Measurements from ENCODE around the gene MRE11. TPM values are rescaled to one million over a fixed set of nuclear protein-coding genes. Genes with fewer than 3 reads are reported as not detected.
"Not testable (repeated sequence)": the region's sequence is repeated elsewhere in the genome, so short reads cannot be mapped to it uniquely, and the experiment has no call there.

Gene MRE11
- total RNA-seq, 1 donor from 2014 or later: 17.4 TPM

DNA sequence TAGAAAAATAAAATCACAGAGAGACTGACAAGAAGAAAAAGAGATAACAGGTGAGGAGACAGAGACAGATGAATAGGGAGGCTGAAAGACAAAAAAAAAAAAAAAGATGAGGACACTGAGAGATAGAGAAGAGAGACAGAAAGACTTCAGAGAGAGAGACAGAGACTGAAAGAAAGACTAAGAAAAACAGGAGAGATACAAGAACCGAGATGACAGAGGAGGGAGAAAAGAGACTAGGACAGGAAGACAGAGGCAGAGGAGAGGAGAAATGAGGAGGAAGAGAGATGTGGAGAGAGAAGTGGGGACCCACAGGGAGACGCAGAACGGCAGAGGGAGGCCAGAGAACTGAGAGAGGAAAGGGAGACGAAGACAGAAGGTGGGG, 93.2 kb downstream of the MRE11 start:
- TF ChIP-seq, protein P1, sequence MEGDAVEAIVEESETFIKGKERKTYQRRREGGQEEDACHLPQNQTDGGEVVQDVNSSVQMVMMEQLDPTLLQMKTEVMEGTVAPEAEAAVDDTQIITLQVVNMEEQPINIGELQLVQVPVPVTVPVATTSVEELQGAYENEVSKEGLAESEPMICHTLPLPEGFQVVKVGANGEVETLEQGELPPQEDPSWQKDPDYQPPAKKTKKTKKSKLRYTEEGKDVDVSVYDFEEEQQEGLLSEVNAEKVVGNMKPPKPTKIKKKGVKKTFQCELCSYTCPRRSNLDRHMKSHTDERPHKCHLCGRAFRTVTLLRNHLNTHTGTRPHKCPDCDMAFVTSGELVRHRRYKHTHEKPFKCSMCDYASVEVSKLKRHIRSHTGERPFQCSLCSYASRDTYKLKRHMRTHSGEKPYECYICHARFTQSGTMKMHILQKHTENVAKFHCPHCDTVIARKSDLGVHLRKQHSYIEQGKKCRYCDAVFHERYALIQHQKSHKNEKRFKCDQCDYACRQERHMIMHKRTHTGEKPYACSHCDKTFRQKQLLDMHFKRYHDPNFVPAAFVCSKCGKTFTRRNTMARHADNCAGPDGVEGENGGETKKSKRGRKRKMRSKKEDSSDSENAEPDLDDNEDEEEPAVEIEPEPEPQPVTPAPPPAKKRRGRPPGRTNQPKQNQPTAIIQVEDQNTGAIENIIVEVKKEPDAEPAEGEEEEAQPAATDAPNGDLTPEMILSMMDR (IDR thresholded peaks at IDR 0.05): no peak
- H3K27ac ChIP-seq: no peak overlapping the region
- no peaks in the 10 kb centered on the region for H3K36me3 ChIP-seq
- no peak overlapping the region for H3K4me3 ChIP-seq
- peaks cover 5% of the 10 kb centered on the region for H3K4me1 ChIP-seq
- ATAC-seq (no peak), DNase-seq (no peak)
- H3K9me3 ChIP-seq: no peaks in the 10 kb centered on the region
- peaks cover 38% of the 10 kb centered on the region for H3K27me3 ChIP-seq
- intact Hi-C loops (cut with DNase I): no loop called here

DNA sequence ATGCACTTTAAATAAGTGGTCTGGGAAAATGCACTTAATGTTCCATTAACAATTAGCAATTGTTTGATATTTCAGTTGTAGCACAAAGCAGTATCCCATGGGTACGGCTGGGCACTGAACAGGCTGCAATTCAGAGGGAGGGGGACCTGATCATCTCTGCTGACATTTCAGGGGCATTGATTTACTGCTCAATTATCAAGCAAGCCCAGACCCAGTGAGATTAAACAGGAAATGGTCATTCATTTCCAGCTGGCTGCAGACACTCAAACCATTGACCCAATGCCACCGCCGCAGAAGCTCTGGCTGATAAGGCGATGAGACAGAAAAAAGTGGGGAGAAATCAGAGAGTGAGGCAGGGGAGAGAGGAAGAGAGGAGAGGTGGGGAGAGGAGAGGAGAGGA, 93.6 kb downstream of the MRE11 start:
- TF ChIP-seq, protein P1 (IDR thresholded peaks at IDR 0.05): no peak
- peaks cover 38% of the 10 kb centered on the region for H3K27me3 ChIP-seq
- no peaks in the 10 kb centered on the region for H3K36me3 ChIP-seq
- intact Hi-C loops (cut with DNase I): no loop called here
- no peaks in the 10 kb centered on the region for H3K9me3 ChIP-seq
- no peak overlapping the region for H3K4me3 ChIP-seq
- H3K4me1 ChIP-seq: peaks cover 5% of the 10 kb centered on the region
- no peak overlapping the region for H3K27ac ChIP-seq
- DNase-seq (no peak), ATAC-seq (no peak)

DNA sequence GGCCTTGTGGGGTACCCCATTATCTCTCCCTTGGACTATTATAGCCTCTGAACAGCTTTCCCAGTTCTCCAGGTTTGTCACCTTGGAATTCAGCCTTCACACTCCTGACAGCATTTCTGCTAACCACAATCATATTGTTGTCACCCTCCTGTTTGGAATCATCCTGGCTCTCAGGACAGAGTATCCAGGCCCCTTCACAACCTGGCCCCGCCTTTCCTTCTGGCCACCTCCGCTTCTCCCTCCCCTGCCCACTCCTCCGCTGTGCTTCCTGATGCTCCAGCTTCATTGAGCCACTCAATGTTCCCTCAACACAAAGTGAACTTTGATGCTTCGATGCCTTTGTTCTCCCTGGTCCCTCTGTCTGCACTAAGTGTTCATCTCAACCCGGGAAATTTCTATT, 95.5 kb downstream of the MRE11 start:
- Histone ChIP-seq H3K27me3 (peaks cover 38% of the 10 kb centered on the region), H3K4me1 (peaks cover 5% of the 10 kb centered on the region), H3K9me3 (no peaks in the 10 kb centered on the region), H3K4me3 (no peak overlapping the region), H3K36me3 (no peaks in the 10 kb centered on the region), H3K27ac (no peak overlapping the region)
- intact Hi-C loops (cut with DNase I): no loop called here
- ATAC-seq (no peak), DNase-seq (no peak)
- TF ChIP-seq, protein P1 (IDR thresholded peaks at IDR 0.05): no peak

DNA sequence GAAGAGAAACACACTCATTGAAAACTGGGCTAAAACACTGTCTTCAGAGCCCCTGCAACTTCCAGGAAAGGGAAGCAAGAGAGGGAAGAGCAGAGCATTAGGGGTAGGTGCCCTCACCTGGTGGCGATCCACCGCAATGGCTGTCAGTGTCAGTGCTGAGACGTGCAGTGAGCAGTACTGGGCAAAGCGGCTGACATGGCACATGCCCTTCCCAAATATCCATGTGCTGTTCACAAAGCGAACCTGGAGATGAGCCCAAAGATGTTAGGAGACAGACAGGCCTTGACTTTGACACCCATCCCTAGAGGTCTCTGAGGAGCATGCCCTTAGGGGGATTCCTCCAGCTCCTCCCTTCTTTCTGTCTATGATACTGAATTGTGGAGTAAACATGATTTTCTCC, 97.4 kb downstream of the MRE11 start:
- no peak for DNase-seq
- intact Hi-C loops (cut with DNase I): no loop called here
- TF ChIP-seq, protein P1 (IDR thresholded peaks at IDR 0.05): no peak
- ATAC-seq: no peak
- Histone ChIP-seq H3K27me3 (peaks cover 24% of the 10 kb centered on the region), H3K9me3 (no peaks in the 10 kb centered on the region), H3K4me1 (peaks cover 4% of the 10 kb centered on the region), H3K4me3 (no peak overlapping the region), H3K36me3 (no peaks in the 10 kb centered on the region), H3K27ac (no peak overlapping the region)

DNA sequence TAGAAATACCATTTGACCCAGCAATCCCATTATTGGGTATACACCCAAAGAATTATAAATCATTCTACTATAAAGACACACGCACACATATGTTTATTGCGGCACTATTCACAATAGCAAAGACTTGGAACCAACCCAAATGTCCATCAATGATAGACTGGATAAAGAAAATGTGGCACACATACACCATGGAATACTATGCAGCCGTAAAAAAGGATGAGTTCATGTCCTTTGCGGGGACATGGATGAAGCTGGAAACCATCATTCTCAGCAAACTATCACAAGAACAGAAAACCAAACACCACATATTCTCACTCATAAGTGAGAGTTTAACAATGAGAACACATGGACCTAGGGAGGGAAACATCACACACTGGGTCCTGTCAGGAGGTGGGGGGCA, 101.7 kb downstream of the MRE11 start:
- H3K36me3 ChIP-seq; intact Hi-C loops (cut with DNase I); H3K27ac ChIP-seq; H3K9me3 ChIP-seq; H3K4me1 ChIP-seq; ATAC-seq; H3K27me3 ChIP-seq; DNase-seq; H3K4me3 ChIP-seq: not testable (repeated sequence)

DNA sequence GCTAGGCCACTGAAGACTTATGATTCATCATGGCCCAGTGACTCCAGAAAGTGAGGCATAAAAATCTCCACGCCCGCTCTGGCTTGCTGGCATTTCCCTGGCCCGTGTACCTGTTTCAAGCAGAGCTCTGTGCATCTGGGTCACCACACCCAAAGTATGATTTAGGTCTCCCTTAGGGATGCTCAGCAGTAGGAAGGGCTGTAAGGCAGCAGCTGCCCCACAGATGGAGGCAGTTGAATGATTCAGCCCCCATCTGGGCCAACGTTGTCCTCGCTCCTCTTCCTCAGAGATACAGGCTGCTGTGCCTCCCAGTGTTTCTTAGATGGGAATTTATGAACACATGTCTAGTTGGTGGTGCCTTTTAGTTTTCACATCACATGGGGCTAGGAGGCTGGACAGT, 114.0 kb downstream of the MRE11 start:
- intact Hi-C loops (cut with DNase I): no loop called here
- no peak for ATAC-seq
- H3K9me3 ChIP-seq: no peaks in the 10 kb centered on the region

More for the DNA sequence above, 114.0 kb downstream of the MRE11 start:
- TF ChIP-seq, protein P1 (IDR thresholded peaks at IDR 0.05): no peak
- no peak for DNase-seq
- H3K27me3 ChIP-seq: no peaks in the 10 kb centered on the region
- no peak overlapping the region for H3K4me3 ChIP-seq
- no peaks in the 10 kb centered on the region for H3K4me1 ChIP-seq
- no peak overlapping the region for H3K27ac ChIP-seq
- no peaks in the 10 kb centered on the region for H3K36me3 ChIP-seq

All from upper lobe of right lung (tissue), 1 donor.